ENCODE data around the gene DCP1A.
"Not testable (repeated sequence)": the region's sequence is repeated elsewhere in the genome, so short reads cannot be mapped to it uniquely, and the experiment has no call there.

DNA sequence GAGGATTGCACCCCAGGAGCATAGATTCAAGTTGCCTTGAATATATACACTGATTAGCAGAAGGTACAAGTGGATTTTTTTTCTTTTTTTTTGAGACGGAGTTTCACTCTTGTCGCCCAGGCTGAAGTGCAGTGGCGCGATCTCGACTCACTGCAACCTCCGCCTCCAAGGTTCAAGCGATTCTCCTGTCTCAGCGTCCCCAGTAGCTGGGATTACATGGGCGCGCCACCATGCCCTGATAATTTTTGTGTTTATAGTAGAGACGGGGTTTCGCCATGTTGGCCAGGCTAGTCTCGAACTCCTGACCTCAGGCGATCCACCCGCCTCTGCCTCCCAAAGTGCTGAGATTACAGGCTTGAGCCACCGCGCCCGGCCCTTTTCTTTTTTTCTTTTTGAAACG, 775 bp upstream of the DCP1A start:
- TF ChIP-seq, protein P1, sequence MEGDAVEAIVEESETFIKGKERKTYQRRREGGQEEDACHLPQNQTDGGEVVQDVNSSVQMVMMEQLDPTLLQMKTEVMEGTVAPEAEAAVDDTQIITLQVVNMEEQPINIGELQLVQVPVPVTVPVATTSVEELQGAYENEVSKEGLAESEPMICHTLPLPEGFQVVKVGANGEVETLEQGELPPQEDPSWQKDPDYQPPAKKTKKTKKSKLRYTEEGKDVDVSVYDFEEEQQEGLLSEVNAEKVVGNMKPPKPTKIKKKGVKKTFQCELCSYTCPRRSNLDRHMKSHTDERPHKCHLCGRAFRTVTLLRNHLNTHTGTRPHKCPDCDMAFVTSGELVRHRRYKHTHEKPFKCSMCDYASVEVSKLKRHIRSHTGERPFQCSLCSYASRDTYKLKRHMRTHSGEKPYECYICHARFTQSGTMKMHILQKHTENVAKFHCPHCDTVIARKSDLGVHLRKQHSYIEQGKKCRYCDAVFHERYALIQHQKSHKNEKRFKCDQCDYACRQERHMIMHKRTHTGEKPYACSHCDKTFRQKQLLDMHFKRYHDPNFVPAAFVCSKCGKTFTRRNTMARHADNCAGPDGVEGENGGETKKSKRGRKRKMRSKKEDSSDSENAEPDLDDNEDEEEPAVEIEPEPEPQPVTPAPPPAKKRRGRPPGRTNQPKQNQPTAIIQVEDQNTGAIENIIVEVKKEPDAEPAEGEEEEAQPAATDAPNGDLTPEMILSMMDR (IDR thresholded peaks at IDR 0.05; ENCODE audit: insufficient read depth, low read depth, low read length): not testable (repeated sequence)
- TF ChIP-seq EZH2 (IDR thresholded peaks at IDR 0.05; ENCODE audit: insufficient read depth, low read length): not testable (repeated sequence)
